Fibroblast of lung (primary cell): ENCODE results near the gene EPN3. TPM values are rescaled to one million over a fixed set of nuclear protein-coding genes. Genes with fewer than 3 reads are reported as not detected.

Experiments
- DNase-seq, 2 donors: peaks; one replicate each; pipeline versions ENCODE4 v3.0.0 to v3.0.0-alpha.2; 2010; ENCODE audit warnings: low read depth in 2 of 2
- H2AFZ ChIP-seq: 2 replicates; pipeline ENCODE4 v1.5.1; 2012; ENCODE audit warnings: low read length, control low read depth, inconsistent platforms
- H3K27ac ChIP-seq: 2 replicates; pipeline ENCODE4 v1.5.1; 2011; ENCODE audit warnings: low read length, control low read depth; ENCODE audit not compliant: insufficient read depth
- H3K27me3 ChIP-seq: 2 replicates; pipeline ENCODE4 v1.5.1; 2011; ENCODE audit warnings: mild to moderate bottlenecking, low read length; ENCODE audit not compliant: control insufficient read depth, insufficient read depth
- H3K36me3 ChIP-seq: 2 replicates; pipeline ENCODE4 v1.5.1; 2011; ENCODE audit warnings: low read length; ENCODE audit not compliant: control insufficient read depth, insufficient read depth
- H3K4me1 ChIP-seq: 2 replicates; pipeline ENCODE4 v1.5.1; 2011; ENCODE audit warnings: low read length; ENCODE audit not compliant: control insufficient read depth, insufficient read depth; ENCODE audit errors: extremely low read depth
- H3K4me2 ChIP-seq: 2 replicates; pipeline ENCODE4 v1.5.1; 2011; ENCODE audit warnings: low read length, control low read depth; ENCODE audit not compliant: insufficient read depth; ENCODE audit errors: extremely low read depth
- H3K4me3 ChIP-seq, 4 experiments: fragments of 200-600 bp in 1 of 4; sonication (generic) in 1 of 4; replicated peaks in 1 of 4; 2 replicates each; pipeline ENCODE4 v1.5.1; 2011 to 2016; ENCODE audit warnings: low read length in 4 of 4, low read depth in 3 of 4, mild to moderate bottlenecking in 3 of 4, control low read depth in 2 of 4, inconsistent platforms in 1 of 4, mixed read lengths in 1 of 4; ENCODE audit not compliant: insufficient read depth in 1 of 4; ENCODE audit errors: control extremely low read depth in 1 of 4
- H3K79me2 ChIP-seq: 2 replicates; pipeline ENCODE4 v1.5.1; 2012; ENCODE audit warnings: mild to moderate bottlenecking, low read length, inconsistent platforms; ENCODE audit not compliant: control insufficient read depth, insufficient read depth
- H3K9ac ChIP-seq: 2 replicates; pipeline ENCODE4 v1.5.1; 2011; ENCODE audit warnings: mild to moderate bottlenecking, low read length, control low read depth; ENCODE audit not compliant: insufficient read depth
- H3K9me3 ChIP-seq: 2 replicates; pipeline ENCODE4 v1.5.1; 2012; ENCODE audit warnings: low read depth, low read length; ENCODE audit not compliant: control insufficient read depth, insufficient read depth
- H4K20me1 ChIP-seq: 2 replicates; pipeline ENCODE4 v1.5.1; 2011; ENCODE audit warnings: low read length; ENCODE audit not compliant: control insufficient read depth, insufficient read depth; ENCODE audit errors: extremely low read depth
- EZH2 ChIP-seq: IDR thresholded peaks from 2 replicates; pipeline ENCODE4 v1.5.1; 2012; ENCODE audit warnings: low read length, control low read depth, mild to moderate bottlenecking; ENCODE audit errors: missing control alignments
- polyA plus RNA-seq, 2 donors: library from polyadenylated mRNA; depleted of rRNA in 1 of 2; stranded (reverse) in 1 of 2; unstranded in 1 of 2; fragments of >200 nt; gene quantifications; 2 replicates each; pipeline ENCODE4 v1.2.1, GENCODE V29; 2011 to 2012; ENCODE audit warnings: missing spikeins in 1 of 2
- total RNA-seq: library from RNA; depleted of rRNA; stranded (reverse); fragments of >200 nt; gene quantifications from 2 replicates; pipeline ENCODE4 v1.2.1, GENCODE V29; 2014
- TF ChIP-seq, protein P1 (sequence below), 2 donors: IDR thresholded peaks in 1 of 2; conservative IDR thresholded peaks in 1 of 2; 1 replicate in 1 of 2; 2 replicates in 1 of 2; pipeline ENCODE4 v1.5.1; 2011 to 2012; ENCODE audit warnings: low read length in 2 of 2, control low read depth in 1 of 2, inconsistent platforms in 1 of 2, low read depth in 1 of 2, mild to moderate bottlenecking in 1 of 2

The EPN3 gene
- total and polyA plus RNA-seq, 2 donors (not counting 1 experiment from before 2014, with no cell fraction given): not detected

DNA sequence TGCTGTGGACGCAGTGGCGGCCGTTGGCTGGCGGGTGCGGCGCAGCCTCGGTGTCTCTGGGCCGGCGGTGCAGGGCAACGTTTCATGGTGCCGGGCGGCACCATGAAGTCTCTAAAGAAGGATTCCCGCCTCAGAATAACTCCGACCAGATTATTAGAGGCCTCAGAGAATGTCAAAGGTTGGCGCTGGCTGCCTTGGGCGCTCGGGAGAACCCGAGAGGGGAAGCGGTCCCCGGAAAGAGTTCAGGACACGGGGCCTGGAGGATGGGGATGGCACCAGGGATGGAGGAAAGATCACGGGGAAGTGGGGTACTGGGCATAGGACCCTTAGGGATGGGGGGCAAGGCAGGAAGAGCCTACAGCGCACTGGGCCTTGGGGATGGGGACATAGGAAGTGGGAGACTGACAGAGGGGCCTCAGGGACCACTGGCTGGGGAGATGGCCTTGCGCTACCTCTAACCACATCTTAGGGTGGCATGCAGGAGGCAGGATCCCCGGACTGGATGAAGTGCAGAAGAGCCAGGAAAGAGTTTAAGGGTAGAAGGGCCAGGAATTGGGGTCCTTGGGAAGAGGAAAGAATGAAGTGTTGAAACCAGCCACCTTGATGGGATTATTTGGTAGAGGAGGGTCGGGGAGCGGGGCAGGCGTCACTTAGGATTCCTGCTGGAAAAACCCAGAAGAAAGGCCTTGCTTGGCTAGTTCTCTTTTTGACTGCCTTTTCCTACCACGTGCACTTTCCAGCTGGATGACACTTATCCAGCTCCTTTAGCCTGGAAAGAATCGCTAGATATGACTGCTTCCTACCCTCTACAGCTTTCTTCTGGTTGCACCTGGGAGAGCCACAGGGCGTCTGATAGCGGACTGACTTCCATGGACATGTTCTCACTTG lies 23.7 kb upstream of the EPN3 start:
- H3K27me3 ChIP-seq: no peaks in the 10 kb centered on the region
- H3K79me2 ChIP-seq: no peaks in the 10 kb centered on the region
- H3K27ac ChIP-seq: peak overlapping the region; percentile 65
- no peak for DNase-seq
- H4K20me1 ChIP-seq: no peaks in the 10 kb centered on the region
- peak overlapping the region; percentile 70 for H3K9ac ChIP-seq
- no peaks in the 10 kb centered on the region for H3K9me3 ChIP-seq
- TF ChIP-seq EZH2: no peak
- no peaks in the 10 kb centered on the region for H3K4me1 ChIP-seq
- H3K4me3 ChIP-seq: peak overlapping the region; percentile 28 to 60 (median 56)
- H3K36me3 ChIP-seq: no peaks in the 10 kb centered on the region
- peak overlapping the region; percentile 86 for H2AFZ ChIP-seq
- peak overlapping the region; percentile 86 for H3K4me2 ChIP-seq

DNA sequence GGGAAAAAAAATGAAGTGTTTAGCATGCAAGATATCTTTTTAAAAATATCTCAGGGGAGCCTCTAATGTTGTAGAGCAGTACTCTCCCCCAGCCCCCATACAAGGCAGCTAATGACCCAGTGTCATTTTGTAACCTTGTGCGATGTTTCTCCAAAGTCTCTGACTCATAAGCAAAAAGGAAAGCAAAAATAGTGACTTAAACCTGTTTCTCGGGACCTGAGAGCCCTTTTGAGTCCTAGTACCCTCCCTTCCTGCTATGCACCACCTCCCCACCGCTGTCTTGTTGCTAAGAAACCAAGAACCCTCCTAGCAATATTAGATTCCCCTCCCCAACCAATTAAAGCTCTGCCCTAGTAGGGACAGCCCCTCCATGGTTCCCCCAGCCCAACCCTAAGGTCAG lies 21.5 kb upstream of the EPN3 start:
- Histone ChIP-seq H3K36me3 (no peaks in the 10 kb centered on the region), H3K9me3 (no peaks in the 10 kb centered on the region), H2AFZ (no peak overlapping the region), H3K9ac (no peak overlapping the region), H3K27ac (no peak overlapping the region), H4K20me1 (no peaks in the 10 kb centered on the region), H3K4me2 (no peak overlapping the region), H3K79me2 (no peaks in the 10 kb centered on the region), H3K27me3 (no peaks in the 10 kb centered on the region), H3K4me1 (no peaks in the 10 kb centered on the region), H3K4me3 (no peak overlapping the region)
- DNase-seq: peak in 1 of 2 donors; percentile 38
- TF ChIP-seq EZH2: no peak
- TF ChIP-seq, protein P1, sequence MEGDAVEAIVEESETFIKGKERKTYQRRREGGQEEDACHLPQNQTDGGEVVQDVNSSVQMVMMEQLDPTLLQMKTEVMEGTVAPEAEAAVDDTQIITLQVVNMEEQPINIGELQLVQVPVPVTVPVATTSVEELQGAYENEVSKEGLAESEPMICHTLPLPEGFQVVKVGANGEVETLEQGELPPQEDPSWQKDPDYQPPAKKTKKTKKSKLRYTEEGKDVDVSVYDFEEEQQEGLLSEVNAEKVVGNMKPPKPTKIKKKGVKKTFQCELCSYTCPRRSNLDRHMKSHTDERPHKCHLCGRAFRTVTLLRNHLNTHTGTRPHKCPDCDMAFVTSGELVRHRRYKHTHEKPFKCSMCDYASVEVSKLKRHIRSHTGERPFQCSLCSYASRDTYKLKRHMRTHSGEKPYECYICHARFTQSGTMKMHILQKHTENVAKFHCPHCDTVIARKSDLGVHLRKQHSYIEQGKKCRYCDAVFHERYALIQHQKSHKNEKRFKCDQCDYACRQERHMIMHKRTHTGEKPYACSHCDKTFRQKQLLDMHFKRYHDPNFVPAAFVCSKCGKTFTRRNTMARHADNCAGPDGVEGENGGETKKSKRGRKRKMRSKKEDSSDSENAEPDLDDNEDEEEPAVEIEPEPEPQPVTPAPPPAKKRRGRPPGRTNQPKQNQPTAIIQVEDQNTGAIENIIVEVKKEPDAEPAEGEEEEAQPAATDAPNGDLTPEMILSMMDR (conservative IDR thresholded peaks at IDR 0.05 in 1 of 2, IDR thresholded peaks at IDR 0.05 in 1 of 2; ENCODE audit: low read depth in 1 of 2, low read length in 2 of 2): no peak

DNA sequence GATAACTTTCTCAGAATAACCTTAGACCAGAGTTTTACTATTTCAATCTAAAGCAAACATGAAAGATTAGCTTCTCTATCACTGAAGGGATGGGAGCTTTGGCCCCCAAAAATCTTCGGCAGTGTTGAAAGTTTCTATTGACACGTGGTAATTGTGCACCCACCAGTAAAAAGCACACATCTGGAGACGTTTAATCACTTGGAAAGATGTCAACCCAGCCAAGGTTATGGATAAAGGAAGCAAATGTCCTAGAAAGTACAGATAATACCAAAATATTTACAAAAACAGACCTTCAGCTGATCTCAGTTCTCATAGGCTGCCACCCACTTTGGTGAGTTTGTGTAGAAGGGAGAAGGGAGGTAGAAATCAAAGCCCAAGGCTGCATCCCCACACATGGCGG lies 19.0 kb upstream of the EPN3 start:
- Histone ChIP-seq H3K27me3 (peaks cover 3% of the 10 kb centered on the region), H3K4me1 (no peaks in the 10 kb centered on the region), H2AFZ (no peak overlapping the region), H3K4me3 (no peak overlapping the region), H3K79me2 (no peaks in the 10 kb centered on the region), H3K27ac (no peak overlapping the region), H3K4me2 (no peak overlapping the region), H3K9me3 (no peaks in the 10 kb centered on the region), H3K9ac (no peak overlapping the region), H3K36me3 (no peaks in the 10 kb centered on the region), H4K20me1 (no peaks in the 10 kb centered on the region)
- no peak for DNase-seq
- TF ChIP-seq, protein P1 (conservative IDR thresholded peaks at IDR 0.05 in 1 of 2, IDR thresholded peaks at IDR 0.05 in 1 of 2; ENCODE audit: low read depth in 1 of 2, low read length in 2 of 2): no peak
- no peak for TF ChIP-seq EZH2
